Medulla oblongata (tissue), 1 donor: ENCODE data around the gene IMPDH1.
"Not testable (repeated sequence)": the region's sequence is repeated elsewhere in the genome, so short reads cannot be mapped to it uniquely, and the experiment has no call there.

Experiments
- DNase-seq: peaks from one replicate; pipeline ENCODE4 v3.0.0-alpha.2; 2015; ENCODE audit errors: extremely low spot score

The IMPDH1 gene

GRCh38 chr7:128409596-128410450 lies at the start of gene IMPDH1:
Gene IMPDH1, minus strand, starts transcription at chr7:128409982. Its CDS starts 81 bp downstream, at chr7:128409901.
- peak; percentile 80 for DNase-seq

- peak; percentile 87 for DNase-seq
Measured at GRCh38 chr7:128459394-128459878, 49.7 kb upstream of the IMPDH1 start.

- no peak for DNase-seq
Measured at GRCh38 chr7:128458956-128459355, 49.2 kb upstream of the IMPDH1 start.

- DNase-seq: not testable (repeated sequence)
Measured at GRCh38 chr7:128457385-128457784, 47.6 kb upstream of the IMPDH1 start.

- DNase-seq: peak; percentile 22
Measured at GRCh38 chr7:128456255-128456725, 46.5 kb upstream of the IMPDH1 start.

- peak; percentile 90 for DNase-seq
Measured at GRCh38 chr7:128455543-128456254, 45.9 kb upstream of the IMPDH1 start, which contains the start of gene HILPDA. Gene HILPDA, plus strand, starts transcription at chr7:128455878. Its CDS starts 1,391 bp downstream, at chr7:128457269.

- peak; percentile 48 for DNase-seq
Measured at GRCh38 chr7:128454808-128455542, 45.2 kb upstream of the IMPDH1 start.

- peak; percentile 74 for DNase-seq
Measured at GRCh38 chr7:128453836-128454804, 44.3 kb upstream of the IMPDH1 start.

GRCh38 chr7:128452552-128452951 lies 42.8 kb upstream of the IMPDH1 start:
- DNase-seq: no peak

- no peak for DNase-seq
Measured at GRCh38 chr7:128450913-128451312, 41.1 kb upstream of the IMPDH1 start.

- DNase-seq: peak; percentile 40
Measured at GRCh38 chr7:128450409-128450808, 40.6 kb upstream of the IMPDH1 start.

GRCh38 chr7:128448751-128449302 lies 39.0 kb upstream of the IMPDH1 start:
- no peak for DNase-seq

GRCh38 chr7:128447941-128448564 lies 38.3 kb upstream of the IMPDH1 start:
- DNase-seq: no peak

GRCh38 chr7:128446306-128446705 lies 36.5 kb upstream of the IMPDH1 start:
- peak; percentile 57 for DNase-seq

- no peak for DNase-seq
Measured at GRCh38 chr7:128443831-128444600, 34.2 kb upstream of the IMPDH1 start.

GRCh38 chr7:128442356-128442755 lies 32.6 kb upstream of the IMPDH1 start:
- no peak for DNase-seq

- no peak for DNase-seq
Measured at GRCh38 chr7:128437426-128438332, 27.9 kb upstream of the IMPDH1 start.

- DNase-seq: no peak
Measured at GRCh38 chr7:128435327-128435686, 25.5 kb upstream of the IMPDH1 start.
